GM19372 (cell line): ENCODE results near the gene ZNF366.
"Not testable (repeated sequence)": the region's sequence is repeated elsewhere in the genome, so short reads cannot be mapped to it uniquely, and the experiment has no call there.

Source experiments
- ATAC-seq: cut with Tn5 transposase; IDR thresholded peaks from one replicate; pipeline ENCODE4 v1.9.1; 2021; ENCODE audit warnings: mild to moderate bottlenecking, low read depth, moderate library complexity; ENCODE audit not compliant: unreplicated experiment

Gene ZNF366

GRCh38 chr5:72415616-72416325, 91.4 kb downstream of the ZNF366 start:
- no peak for ATAC-seq

DNA sequence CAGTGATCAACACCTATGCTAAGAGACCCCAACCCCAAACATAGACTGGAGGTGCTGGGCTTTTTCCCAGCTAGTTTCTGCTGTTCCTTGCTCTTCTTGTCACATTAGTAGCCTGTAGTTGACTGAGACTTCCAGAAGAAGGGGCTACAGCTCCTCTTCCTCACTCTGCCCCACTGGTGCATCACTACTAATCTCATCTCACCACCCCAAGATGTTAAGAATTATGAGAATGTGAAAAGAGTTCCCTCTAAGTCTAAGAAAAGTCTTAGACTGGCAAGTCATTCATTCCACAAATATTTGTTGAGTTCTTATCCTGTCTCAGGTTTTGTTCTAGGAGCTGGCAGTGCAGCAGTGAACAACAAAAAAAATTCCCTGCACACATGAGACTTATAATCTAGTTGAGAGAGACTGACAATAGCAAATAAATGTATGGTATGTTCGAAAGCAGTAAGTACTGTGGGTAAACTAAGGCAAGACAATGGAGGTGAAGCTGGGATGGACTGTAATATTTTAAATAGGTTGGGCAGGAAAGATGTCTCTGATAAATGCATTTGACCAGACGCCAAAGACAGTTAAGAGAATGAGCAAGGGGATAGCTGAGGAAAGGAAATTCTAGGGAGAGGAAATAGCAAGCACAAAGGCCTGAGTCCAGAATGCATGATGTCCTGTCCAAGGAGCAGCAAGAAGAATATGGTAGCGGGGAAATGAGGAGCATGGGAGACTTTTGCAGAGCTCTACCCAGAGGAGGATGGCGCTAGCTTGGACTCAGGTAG, 94.7 kb downstream of the ZNF366 start:
- no peak for ATAC-seq

GRCh38 chr5:72410688-72411295, 96.4 kb downstream of the ZNF366 start:
- no peak for ATAC-seq

- ATAC-seq = no peak
These were observed 98.6 kb downstream of the ZNF366 start for GRCh38 chr5:72408603-72409002.

- ATAC-seq = no peak
These were observed 99.1 kb downstream of the ZNF366 start for GRCh38 chr5:72408127-72408526.

- no peak for ATAC-seq
These were observed 99.7 kb downstream of the ZNF366 start for GRCh38 chr5:72407541-72407940.

DNA sequence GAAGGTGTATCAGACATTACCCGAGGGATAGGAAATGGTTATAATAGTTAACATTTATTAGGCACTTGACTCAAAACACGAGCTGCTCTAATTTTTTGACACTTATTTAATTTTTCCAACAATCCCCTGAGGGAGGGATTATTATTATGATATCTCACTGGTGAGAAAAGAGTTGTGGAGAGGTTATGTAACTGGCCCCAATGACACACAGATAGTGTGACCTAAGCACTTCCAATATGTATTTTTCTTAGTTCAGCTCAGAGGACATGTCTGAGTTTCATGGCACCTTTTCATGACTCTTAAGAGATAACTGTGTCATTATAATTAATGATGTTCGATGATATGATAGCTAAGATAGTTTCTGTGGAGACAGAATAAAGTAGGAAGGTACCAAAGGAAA, 100.1 kb downstream of the ZNF366 start:
- no peak for ATAC-seq

DNA sequence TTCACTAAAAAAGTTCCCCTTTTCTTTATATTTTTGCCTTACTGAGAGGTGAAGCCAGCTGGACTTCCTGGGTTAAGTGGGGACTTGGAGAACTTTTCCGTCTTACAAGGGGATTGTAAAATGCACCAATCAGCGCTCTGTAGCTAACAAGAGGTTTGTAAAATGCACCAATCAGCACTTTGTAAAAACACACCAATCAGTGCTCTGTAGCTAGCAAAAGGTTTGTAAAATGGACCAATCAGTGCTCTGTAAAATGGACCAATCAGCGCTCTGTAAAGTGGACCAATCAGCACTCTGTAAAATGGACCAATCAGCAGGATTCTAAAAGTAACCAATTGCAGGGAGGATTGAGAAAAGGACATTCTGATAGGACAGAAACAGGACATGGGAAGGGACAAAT, 102.4 kb downstream of the ZNF366 start:
- ATAC-seq = not testable (repeated sequence)

- no peak for ATAC-seq
These were observed 104.1 kb downstream of the ZNF366 start for GRCh38 chr5:72402959-72403628.

DNA sequence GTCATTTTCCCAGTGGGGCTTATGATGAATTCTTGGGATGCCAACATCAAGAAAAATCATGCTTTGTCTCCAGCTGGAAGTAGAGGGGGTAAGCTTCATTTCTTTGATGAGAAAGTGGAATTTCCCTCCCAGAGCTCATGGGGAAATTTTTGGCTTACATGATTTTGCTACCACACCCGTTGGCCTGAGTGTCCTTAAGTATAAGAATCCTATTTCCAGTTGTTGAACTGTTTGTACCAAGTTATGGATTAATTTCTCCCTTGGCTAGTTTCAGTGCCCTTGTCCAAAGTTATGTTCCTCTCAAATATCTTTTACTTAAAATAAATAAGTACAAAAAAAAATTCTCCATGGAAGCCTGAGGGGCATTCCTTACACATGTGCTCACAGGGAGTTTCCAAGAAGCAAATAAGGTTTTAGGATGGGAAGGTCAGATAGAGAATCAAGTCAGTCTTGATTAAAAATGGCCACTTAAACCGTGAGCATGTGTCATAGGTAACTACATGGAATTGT, 104.8 kb downstream of the ZNF366 start:
- ATAC-seq = no peak

- no peak for ATAC-seq
These were observed 106.3 kb downstream of the ZNF366 start for GRCh38 chr5:72400950-72401349.

- ATAC-seq = no peak
These were observed 109.4 kb downstream of the ZNF366 start for GRCh38 chr5:72397836-72398235.

GRCh38 chr5:72394688-72395087, 112.5 kb downstream of the ZNF366 start:
- ATAC-seq = no peak

- ATAC-seq = no peak
These were observed 114.2 kb downstream of the ZNF366 start for GRCh38 chr5:72393052-72393451.
